HEK293 (cell line): Measurements from ENCODE around the gene SMARCB1.

ENCODE experiments used
- CTCF ChIA-PET: fragments of 350-600 bp; formaldehyde crosslinking; extraction: SDS; loops from one replicate; lab custom pipeline; 2021; ENCODE audit warnings: antibody characterized with exemption; lab: Yijun Ruan, JAX
- POLR2A ChIA-PET: fragments of 300-600 bp; formaldehyde crosslinking; extraction: SDS; loops from one replicate; lab custom pipeline; 2020; ENCODE audit warnings: antibody characterized with exemption, inconsistent platforms; lab: Yijun Ruan, JAX
- H3K27ac ChIP-seq: fragments of 200-500 bp; sonication (Bioruptor generic); 2 replicates; pipeline ENCODE4 v1.5.1; 2014; ENCODE audit warnings: low read depth, low read length, control low read depth, inconsistent platforms; ENCODE audit errors: extremely low read depth
- H3K36me3 ChIP-seq, 2 experiments: fragments of 200-500 bp in 1 of 2; sonication (Bioruptor generic) in 1 of 2; 1 replicate in 1 of 2; 2 replicates in 1 of 2; pipeline ENCODE4 v1.5.1; 2014 to 2017; ENCODE audit warnings: inconsistent platforms in 2 of 2, low read length in 2 of 2; ENCODE audit not compliant: control insufficient read depth in 2 of 2, insufficient read depth in 1 of 2
- H3K4me1 ChIP-seq: fragments of 200-500 bp; sonication (Bioruptor generic); 2 replicates; pipeline ENCODE4 v1.5.1; 2014; ENCODE audit warnings: mild to moderate bottlenecking, low read length, inconsistent platforms; ENCODE audit not compliant: control insufficient read depth, insufficient read depth
- H3K4me3 ChIP-seq: 2 replicates; pipeline ENCODE4 v1.5.1; 2011; ENCODE audit warnings: low read depth, mild to moderate bottlenecking, control low read depth, low read length, moderate library complexity
- H3K9me3 ChIP-seq: fragments of 200-500 bp; sonication (Bioruptor generic); 2 replicates; pipeline ENCODE4 v1.5.1; 2014; ENCODE audit warnings: low read depth, low read length, inconsistent platforms; ENCODE audit not compliant: control insufficient read depth, insufficient read depth
- GLI4 ChIP-seq: fragments of 450-650 bp; formaldehyde crosslinking; IDR thresholded peaks from 2 replicates; pipeline ENCODE4 v1.5.1; 2016; ENCODE audit warnings: missing biosample characterization, missing genetic modification characterization
- GLIS1 ChIP-seq: fragments of 450-650 bp; formaldehyde crosslinking; IDR thresholded peaks from 2 replicates; pipeline ENCODE4 v1.5.1; 2016; ENCODE audit warnings: missing biosample characterization, missing genetic modification characterization
- HOXD13 ChIP-seq: sonication (generic); formaldehyde crosslinking; IDR thresholded peaks from 2 replicates; pipeline ENCODE4 v1.8.0; 2022; ENCODE audit warnings: missing genetic modification reagents, borderline replicate concordance
- REPIN1 ChIP-seq: fragments of 450-650 bp; formaldehyde crosslinking; IDR thresholded peaks from 2 replicates; pipeline ENCODE4 v1.5.1; 2017; ENCODE audit warnings: missing biosample characterization, missing genetic modification characterization, low read depth
- SALL2 ChIP-seq: fragments of 450-650 bp; formaldehyde crosslinking; IDR thresholded peaks from 2 replicates; pipeline ENCODE4 v1.5.0; 2017; ENCODE audit warnings: missing biosample characterization, mild to moderate bottlenecking, missing genetic modification characterization, borderline replicate concordance
- SETDB1 ChIP-seq: IDR thresholded peaks from one replicate; pipeline ENCODE4 v1.6.1; 2017; ENCODE audit warnings: mild to moderate bottlenecking, low read length, moderate library complexity, mixed read lengths; ENCODE audit not compliant: insufficient read length
- SP3 ChIP-seq: fragments of 450-650 bp; formaldehyde crosslinking; IDR thresholded peaks from 2 replicates; pipeline ENCODE4 v1.5.1; 2016; ENCODE audit warnings: missing biosample characterization, missing genetic modification characterization
- SP7 ChIP-seq: fragments of 450-650 bp; formaldehyde crosslinking; IDR thresholded peaks from 2 replicates; pipeline ENCODE4 v1.5.1; 2016; ENCODE audit warnings: missing biosample characterization, missing genetic modification characterization
- TCF7L2 ChIP-seq: IDR thresholded peaks from 2 replicates; pipeline ENCODE4 v1.6.1; 2011; ENCODE audit warnings: low read depth, mild to moderate bottlenecking, inconsistent platforms, low read length, moderate library complexity, borderline replicate concordance
- WT1 ChIP-seq: fragments of 450-650 bp; formaldehyde crosslinking; IDR thresholded peaks from 2 replicates; pipeline ENCODE4 v1.5.1; 2016; ENCODE audit warnings: missing biosample characterization, missing genetic modification characterization
- ZBTB21 ChIP-seq: fragments of 450-650 bp; formaldehyde crosslinking; IDR thresholded peaks from 2 replicates; pipeline ENCODE4 v1.5.1; 2017; ENCODE audit warnings: missing biosample characterization, missing genetic modification characterization
- ZBTB49 ChIP-seq: fragments of 450-650 bp; formaldehyde crosslinking; IDR thresholded peaks from 2 replicates; pipeline ENCODE4 v1.5.1; 2016; ENCODE audit warnings: missing biosample characterization, missing genetic modification characterization, low read depth
- ZNF133 ChIP-seq: fragments of 450-650 bp; formaldehyde crosslinking; IDR thresholded peaks from 2 replicates; pipeline ENCODE4 v1.5.1; 2016; ENCODE audit warnings: missing biosample characterization, missing genetic modification characterization
- ZNF175 ChIP-seq: fragments of 450-650 bp; formaldehyde crosslinking; IDR thresholded peaks from 2 replicates; pipeline ENCODE4 v1.5.1; 2016; ENCODE audit warnings: missing biosample characterization, missing genetic modification characterization
- ZNF19 ChIP-seq: fragments of 450-650 bp; formaldehyde crosslinking; IDR thresholded peaks from 2 replicates; pipeline ENCODE4; 2016; ENCODE audit warnings: missing biosample characterization, missing genetic modification characterization, low read depth
- ZNF239 ChIP-seq: fragments of 450-650 bp; formaldehyde crosslinking; IDR thresholded peaks from 2 replicates; pipeline ENCODE4 v1.5.1; 2016; ENCODE audit warnings: missing biosample characterization, missing genetic modification characterization
- ZNF266 ChIP-seq: fragments of 450-650 bp; formaldehyde crosslinking; IDR thresholded peaks from 2 replicates; pipeline ENCODE4 v1.5.1; 2016; ENCODE audit warnings: missing biosample characterization, missing genetic modification characterization, low read depth
- ZNF350 ChIP-seq: fragments of 450-650 bp; formaldehyde crosslinking; IDR thresholded peaks from 2 replicates; pipeline ENCODE4 v1.5.0; 2017; ENCODE audit warnings: missing biosample characterization, mild to moderate bottlenecking, missing genetic modification characterization
- ZNF354C ChIP-seq: fragments of 450-650 bp; formaldehyde crosslinking; IDR thresholded peaks from 2 replicates; pipeline ENCODE4 v1.5.1; 2016; ENCODE audit warnings: missing biosample characterization, missing genetic modification characterization, low read depth, borderline replicate concordance
- ZNF473 ChIP-seq: fragments of 450-650 bp; formaldehyde crosslinking; IDR thresholded peaks from 2 replicates; pipeline ENCODE4 v1.5.1; 2017; ENCODE audit warnings: missing biosample characterization, missing genetic modification characterization
- ZNF529 ChIP-seq: fragments of 450-650 bp; formaldehyde crosslinking; IDR thresholded peaks from 2 replicates; pipeline ENCODE4 v1.5.1; 2017; ENCODE audit warnings: missing genetic modification characterization, missing biosample characterization; ENCODE audit not compliant: insufficient replicate concordance
- ZNF548 ChIP-seq: fragments of 450-650 bp; formaldehyde crosslinking; IDR thresholded peaks from 2 replicates; pipeline ENCODE4 v1.5.1; 2016; ENCODE audit warnings: missing biosample characterization, missing genetic modification characterization
- ZNF677 ChIP-seq: fragments of 450-650 bp; IDR thresholded peaks from 2 replicates; pipeline ENCODE4 v1.5.0; 2018; ENCODE audit warnings: missing biosample characterization, mild to moderate bottlenecking, missing genetic modification characterization, moderate library complexity
- ZNF747 ChIP-seq: fragments of 450-650 bp; formaldehyde crosslinking; IDR thresholded peaks from 2 replicates; pipeline ENCODE4 v1.5.1; 2016; ENCODE audit warnings: missing biosample characterization, missing genetic modification characterization
- ZNF768 ChIP-seq: fragments of 450-650 bp; formaldehyde crosslinking; IDR thresholded peaks from 2 replicates; pipeline ENCODE4 v1.5.1; 2018; ENCODE audit warnings: missing biosample characterization, mild to moderate bottlenecking, missing genetic modification characterization
- TF ChIP-seq, protein P1 (sequence below): fragments of 450-650 bp; formaldehyde crosslinking; IDR thresholded peaks from 2 replicates; pipeline ENCODE4 v1.5.1; 2016; ENCODE audit warnings: missing biosample characterization, missing genetic modification characterization

The SMARCB1 gene

GRCh38 chr22:23874871-23875270 is 88.1 kb downstream of the SMARCB1 start:
- ChIA-PET CTCF (interaction anchor here (0.6 to 4.5 kb wide), 4 partner anchors 12 to 55 kb away, joined by 3 to 26 read pairs (median 3); no protein-coding TSS in a partner anchor), POLR2A (interaction anchor here (0.8 to 3.4 kb wide), 2 partner anchors 19 to 39 kb away, joined by 3 to 13 read pairs; partner anchors contain the start of gene MIF)

DNA sequence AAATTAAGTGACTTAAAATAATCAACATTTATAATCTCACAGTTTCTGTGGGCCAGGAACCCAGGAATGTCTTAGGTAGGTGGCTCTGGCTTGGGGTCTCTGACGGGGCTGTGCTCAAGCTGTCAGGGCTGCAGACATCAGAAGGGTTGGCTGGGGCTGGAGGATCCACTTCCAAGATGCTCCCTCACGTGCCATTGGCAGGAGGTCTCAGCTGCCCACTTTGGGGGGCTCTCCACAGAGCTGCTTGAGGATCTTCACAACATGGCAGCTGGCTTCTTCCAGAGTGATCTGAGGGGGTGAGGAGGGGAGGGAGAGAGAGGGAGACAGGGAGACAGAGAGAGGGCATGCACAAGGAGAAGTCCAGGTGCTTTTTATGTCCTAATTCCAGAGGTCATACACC is 89.0 kb downstream of the SMARCB1 start:
- ChIA-PET CTCF (interaction anchor here (0.7 to 1.4 kb wide), 3 partner anchors 13 to 26 kb away, joined by 3 to 9 read pairs (median 3); no protein-coding TSS in a partner anchor), POLR2A (no interaction called here)
- Histone ChIP-seq H3K36me3 (peaks cover 0 to 19% of the 10 kb centered on the region in 2 experiments; a peak in 2 of 3 replicates), H3K27ac (no peak overlapping the region), H3K9me3 (no peaks in the 10 kb centered on the region), H3K4me3 (no peak overlapping the region)
- no peak for TF ChIP-seq ZNF266 (tag by site-specific recombination)
- no peak for TF ChIP-seq GLIS1 (tag by site-specific recombination)
- no peak for TF ChIP-seq ZNF175
- no peak for TF ChIP-seq ZNF548 (tag by site-specific recombination)
- TF ChIP-seq ZBTB49 (tag by site-specific recombination), result no peak
- no peak for TF ChIP-seq TCF7L2
- TF ChIP-seq ZNF19, result no peak
- TF ChIP-seq ZNF354C (tag by site-specific recombination), result no peak
- no peak for TF ChIP-seq ZNF747 (tag by site-specific recombination)
- TF ChIP-seq REPIN1 (tag by site-specific recombination), result no peak
- TF ChIP-seq ZNF529 (tag by site-specific recombination), result no peak
- TF ChIP-seq, all 188 proteins: peak for 0
- no peaks in the 10 kb centered on the region for H3K4me1 ChIP-seq

More at GRCh38 chr22:23874871-23875270, 88.1 kb downstream of the SMARCB1 start:
- peak; percentile 85 for TF ChIP-seq ZNF133 (tag by site-specific recombination)
- no peak for TF ChIP-seq ZBTB21 (tag by site-specific recombination)
- TF ChIP-seq, all 188 proteins: peak for 1
- H3K9me3 ChIP-seq, result no peaks in the 10 kb centered on the region
- no peak overlapping the region for H3K4me3 ChIP-seq
- peaks cover 0 to 24% of the 10 kb centered on the region in 2 experiments; a peak in 2 of 3 replicates for H3K36me3 ChIP-seq
- no peak overlapping the region for H3K27ac ChIP-seq
- no peaks in the 10 kb centered on the region for H3K4me1 ChIP-seq

GRCh38 chr22:23877566-23877965 is 90.8 kb downstream of the SMARCB1 start:
- no peaks in the 10 kb centered on the region for H3K4me1 ChIP-seq
- TF ChIP-seq WT1, result no peak
- no peak for TF ChIP-seq ZNF350
- TF ChIP-seq ZNF239, result no peak
- TF ChIP-seq GLI4, result no peak
- TF ChIP-seq ZNF19, result no peak
- no peak for TF ChIP-seq SETDB1
- no peak for TF ChIP-seq SP7 (tag by site-specific recombination)
- TF ChIP-seq HOXD13 (CRISPR knock-in tag), result no peak
- no peak for TF ChIP-seq SALL2 (tag by site-specific recombination)
- TF ChIP-seq, protein P1, sequence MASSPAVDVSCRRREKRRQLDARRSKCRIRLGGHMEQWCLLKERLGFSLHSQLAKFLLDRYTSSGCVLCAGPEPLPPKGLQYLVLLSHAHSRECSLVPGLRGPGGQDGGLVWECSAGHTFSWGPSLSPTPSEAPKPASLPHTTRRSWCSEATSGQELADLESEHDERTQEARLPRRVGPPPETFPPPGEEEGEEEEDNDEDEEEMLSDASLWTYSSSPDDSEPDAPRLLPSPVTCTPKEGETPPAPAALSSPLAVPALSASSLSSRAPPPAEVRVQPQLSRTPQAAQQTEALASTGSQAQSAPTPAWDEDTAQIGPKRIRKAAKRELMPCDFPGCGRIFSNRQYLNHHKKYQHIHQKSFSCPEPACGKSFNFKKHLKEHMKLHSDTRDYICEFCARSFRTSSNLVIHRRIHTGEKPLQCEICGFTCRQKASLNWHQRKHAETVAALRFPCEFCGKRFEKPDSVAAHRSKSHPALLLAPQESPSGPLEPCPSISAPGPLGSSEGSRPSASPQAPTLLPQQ (tag by site-specific recombination), result no peak
- TF ChIP-seq ZNF473 (tag by site-specific recombination), result no peak
- TF ChIP-seq SP3 (tag by site-specific recombination), result no peak
- TF ChIP-seq ZNF768 (tag by site-specific recombination), result no peak
- TF ChIP-seq ZNF354C (tag by site-specific recombination), result no peak
- TF ChIP-seq ZNF677, result no peak
- POLR2A ChIA-PET, result interaction anchor here (0.6 kb wide), 1 partner anchor 322 kb away, joined by 8 read pairs; no protein-coding TSS in a partner anchor
- H3K27ac ChIP-seq, result no peak overlapping the region
- peaks cover 0 to 19% of the 10 kb centered on the region in 2 experiments; a peak in 1 of 3 replicates for H3K36me3 ChIP-seq
- CTCF ChIA-PET, result interaction anchor here (0.7 kb wide), 1 partner anchor 646 kb away, joined by 3 read pairs; no protein-coding TSS in a partner anchor
- no peaks in the 10 kb centered on the region for H3K9me3 ChIP-seq
- H3K4me3 ChIP-seq, result no peak overlapping the region
